IPS-18c (cell line): ENCODE measurements around the gene CCDC69.

ENCODE experiments used
- H3K4me3 ChIP-seq: 2 replicates; pipeline ENCODE4 v1.7.0; 2013; ENCODE audit warnings: low read depth, mild to moderate bottlenecking, low read length, moderate library complexity; ENCODE audit not compliant: insufficient read depth
- H3K9me3 ChIP-seq: one replicate; pipeline ENCODE4 v1.6.1; 2013; ENCODE audit warnings: mild to moderate bottlenecking, low read length, moderate library complexity; ENCODE audit not compliant: control insufficient read depth, insufficient read depth

The CCDC69 gene

DNA sequence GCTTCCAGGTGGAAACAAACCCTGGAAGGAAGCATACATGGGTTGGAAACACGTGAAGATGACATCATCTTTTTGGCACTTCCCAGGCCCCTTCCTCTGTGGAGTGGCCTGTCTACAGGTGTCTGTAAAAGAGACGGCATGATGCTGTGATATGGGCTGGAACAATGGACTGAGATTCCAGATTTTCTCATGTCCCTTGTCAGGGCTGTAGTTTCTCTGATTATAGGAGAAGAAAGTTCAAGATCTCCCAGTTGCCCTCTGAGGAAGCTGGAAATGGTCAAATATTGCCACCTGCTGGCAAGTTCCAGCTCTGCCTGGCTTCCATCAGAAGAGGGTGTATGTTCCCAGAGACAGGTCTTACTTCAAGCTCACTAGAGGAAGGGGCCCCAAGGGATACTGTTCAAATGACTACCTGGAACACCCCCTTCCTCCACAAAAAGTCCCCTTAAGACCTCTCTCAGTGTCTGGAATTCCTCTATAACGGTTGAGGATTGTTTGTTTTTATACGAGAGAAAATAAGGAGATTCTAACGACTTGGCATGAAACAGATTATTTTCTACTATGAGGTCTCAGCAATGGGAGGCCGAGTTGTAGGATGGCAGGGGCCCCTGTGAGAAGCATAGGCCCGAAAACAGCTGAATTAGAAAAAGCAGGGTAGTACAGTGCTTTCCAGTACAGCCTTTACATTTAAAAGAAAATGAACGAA lies 59.1 kb downstream of the CCDC69 start:
- H3K4me3 ChIP-seq: no peak overlapping the region
- no peaks in the 10 kb centered on the region for H3K9me3 ChIP-seq

DNA sequence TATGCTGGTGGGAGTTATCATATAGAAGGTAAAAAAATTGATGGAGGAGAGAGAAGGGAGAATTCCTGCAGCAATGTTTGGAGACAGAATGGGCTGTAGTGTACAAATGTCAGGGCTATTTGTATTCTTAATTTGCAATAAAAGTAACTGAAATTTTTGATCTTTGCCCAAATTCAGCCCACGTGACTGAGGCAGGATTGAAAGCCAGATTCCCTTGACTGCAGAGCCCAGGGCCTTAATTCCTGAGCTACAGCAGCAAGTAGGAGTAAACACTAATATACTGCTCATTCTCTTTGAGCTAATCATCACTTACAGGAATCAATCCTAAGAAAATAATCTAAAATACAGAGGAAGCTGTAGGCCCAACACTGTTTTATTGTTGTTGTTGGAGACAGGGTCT lies 61.1 kb downstream of the CCDC69 start:
- H3K4me3 ChIP-seq: no peak overlapping the region
- no peaks in the 10 kb centered on the region for H3K9me3 ChIP-seq

DNA sequence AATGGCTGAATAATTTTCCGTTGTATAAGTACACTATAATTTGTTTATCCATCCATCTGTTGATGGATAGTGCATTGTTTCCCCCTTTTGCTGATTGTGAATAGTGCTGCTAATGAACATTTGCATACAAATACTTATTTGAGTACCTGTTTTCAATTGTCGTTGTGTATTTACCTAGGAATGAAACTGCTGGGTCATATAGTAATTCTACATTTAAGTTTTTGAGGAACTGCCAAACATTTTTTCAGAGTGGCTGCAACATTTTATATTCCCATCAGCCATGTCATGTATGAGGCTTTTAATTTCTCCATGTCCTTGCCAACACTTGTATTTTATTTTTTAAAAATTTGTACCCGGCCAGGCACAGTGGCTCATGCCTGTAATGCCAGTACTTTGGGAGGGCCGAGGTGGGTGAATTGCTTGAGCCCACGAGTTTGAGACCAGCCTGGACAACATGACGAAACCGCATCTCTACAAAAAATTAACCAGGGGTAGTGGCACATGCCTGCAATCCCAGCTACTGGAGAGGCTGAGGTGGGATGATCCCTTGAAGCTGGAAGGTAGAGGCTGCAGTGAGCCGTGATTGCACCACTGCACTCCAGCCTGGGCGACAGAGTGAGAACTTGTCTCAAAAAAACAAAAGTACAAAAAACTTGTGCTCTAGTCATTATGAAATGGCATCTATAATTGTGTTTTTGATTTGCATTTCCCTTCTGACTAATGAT lies 64.1 kb downstream of the CCDC69 start:
- H3K9me3 ChIP-seq: peaks cover 2% of the 10 kb centered on the region

GRCh38 chr5:151158287-151158661 lies 65.6 kb downstream of the CCDC69 start:
- Histone ChIP-seq H3K4me3 (peak overlapping the region; percentile 80; the same call in 1 of the 2 replicates), H3K9me3 (peaks cover 2% of the 10 kb centered on the region)

More for the DNA sequence above, 64.1 kb downstream of the CCDC69 start:
- no peak overlapping the region for H3K4me3 ChIP-seq

DNA sequence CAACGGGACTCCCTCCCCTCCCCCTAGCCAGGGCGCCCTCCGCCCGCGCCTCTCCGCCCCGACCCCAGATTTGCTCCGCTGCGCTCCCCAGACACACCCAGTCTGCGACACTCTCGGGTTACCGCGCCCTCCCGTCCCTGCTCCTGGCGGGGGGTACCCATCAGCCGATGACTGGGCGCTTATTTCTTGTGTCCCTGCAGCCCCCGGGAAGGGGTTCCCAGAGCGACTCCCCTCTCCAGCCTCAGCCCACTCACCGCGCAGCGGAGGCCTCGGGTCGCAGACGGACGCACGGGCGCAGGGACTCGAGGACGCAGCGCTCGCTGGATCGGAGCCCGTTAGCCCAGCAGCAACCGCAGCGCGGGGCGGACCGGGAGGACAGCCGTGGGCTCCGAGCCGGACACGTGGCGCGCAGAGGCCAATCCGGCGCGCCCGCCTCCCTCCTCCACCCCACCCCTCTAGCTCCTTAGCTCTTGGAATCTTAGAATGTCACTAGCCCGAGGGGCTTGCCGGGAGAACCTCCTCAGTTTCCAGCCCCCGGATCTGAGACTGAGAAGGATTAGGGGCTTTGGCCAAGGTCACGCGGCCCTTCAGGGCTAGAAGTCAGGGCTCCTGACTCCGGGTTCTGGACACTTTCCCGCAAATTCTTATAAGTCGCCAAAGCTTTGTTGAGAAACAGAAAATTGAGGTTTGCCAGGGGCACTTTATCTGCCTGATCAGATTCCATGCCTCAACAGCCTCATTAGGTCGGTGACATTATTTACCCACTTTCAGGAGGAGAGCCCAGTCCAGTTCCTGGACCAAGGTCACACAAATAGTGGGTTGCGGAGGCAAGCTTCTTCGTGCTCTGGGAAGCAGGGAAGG lies 66.2 kb downstream of the CCDC69 start, which contains the start of gene ANXA6:
Gene ANXA6, minus strand, starts transcription at position 354 of the 861 bp plus-strand sequence. CDS start 9,878 bp downstream, outside the sequence.
- Histone ChIP-seq H3K9me3 (peaks cover 2% of the 10 kb centered on the region), H3K4me3 (peak within 1 kb of the TSS; percentile 80)

DNA sequence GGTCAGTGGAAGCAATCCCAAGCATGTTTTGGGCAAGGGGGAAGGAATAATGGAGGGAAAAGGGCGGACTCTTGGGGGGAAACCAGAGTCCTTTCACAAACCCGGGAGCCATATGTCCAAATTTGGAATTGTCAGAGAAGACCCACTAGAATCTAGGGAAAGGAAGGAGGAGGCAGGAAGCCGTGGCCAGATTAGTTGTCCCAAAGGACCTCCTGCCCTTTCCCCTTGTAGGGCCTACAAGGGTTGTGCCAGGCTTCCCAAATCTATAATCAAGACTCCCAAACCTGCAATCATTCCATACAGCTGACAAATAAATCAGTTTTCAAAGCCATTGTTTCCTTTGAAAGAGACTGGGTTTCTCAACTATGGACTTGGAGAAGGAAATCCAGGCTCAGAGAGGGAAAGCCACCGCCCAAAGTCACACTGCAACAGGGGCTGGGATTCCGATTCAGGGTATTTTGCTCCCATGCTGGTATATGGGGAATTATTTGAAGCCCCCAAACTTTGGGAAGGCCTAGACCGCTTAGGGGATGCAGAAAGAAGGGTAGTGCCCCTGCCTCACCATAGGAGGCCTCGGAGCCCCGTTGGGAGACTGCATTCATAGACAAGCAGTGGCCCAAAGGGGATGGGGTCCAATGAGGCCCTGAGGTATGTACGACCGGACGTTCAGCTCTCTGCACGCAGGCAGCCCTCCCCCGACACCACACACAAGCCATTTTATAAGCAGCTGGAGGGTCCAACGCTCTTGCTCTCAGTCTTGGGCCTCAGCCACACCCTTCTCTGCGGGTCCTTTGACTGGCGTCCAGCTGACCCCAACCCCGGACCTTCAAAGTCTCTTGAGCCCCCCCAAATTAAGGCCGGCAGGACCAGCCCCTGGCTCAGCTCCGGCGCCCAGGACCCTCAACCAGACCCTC lies 67.1 kb downstream of the CCDC69 start:
- Histone ChIP-seq H3K4me3 (peak overlapping the region; percentile 80), H3K9me3 (peaks cover 2% of the 10 kb centered on the region)

GRCh38 chr5:151155775-151156506 lies 68.0 kb downstream of the CCDC69 start:
- Histone ChIP-seq H3K4me3 (peak overlapping the region; percentile 80; the same call in 1 of the 2 replicates), H3K9me3 (peaks cover 2% of the 10 kb centered on the region)

- H3K4me3 ChIP-seq: no peak overlapping the region
Observed at GRCh38 chr5:151154931-151155774, 68.7 kb downstream of the CCDC69 start.

DNA sequence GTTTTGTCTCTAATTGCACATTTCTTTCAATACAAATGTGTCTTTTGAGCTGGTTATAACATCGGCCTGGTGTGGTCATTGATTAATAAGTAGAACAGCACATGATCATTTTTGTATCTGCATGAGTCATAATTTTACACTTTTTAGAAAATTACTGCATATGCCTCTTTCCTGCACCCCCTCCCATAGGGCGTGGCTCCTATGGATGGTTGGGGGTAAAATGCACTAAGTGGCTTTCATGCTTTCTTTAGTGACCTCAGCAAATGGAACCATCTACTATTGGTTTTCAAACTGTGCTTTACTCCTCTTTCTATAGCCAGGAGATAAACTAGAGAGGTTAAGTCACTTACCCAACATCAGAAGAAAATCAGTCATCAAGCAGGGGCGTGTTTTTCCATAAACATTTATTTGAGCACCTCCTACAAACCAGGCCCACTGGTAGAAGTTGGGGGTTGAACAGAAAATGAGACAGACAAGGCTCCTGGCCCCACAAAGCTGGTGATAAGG lies 70.1 kb downstream of the CCDC69 start:
- no peak overlapping the region for H3K4me3 ChIP-seq
- peaks cover 2% of the 10 kb centered on the region for H3K9me3 ChIP-seq

More at GRCh38 chr5:151154931-151155774, 68.7 kb downstream of the CCDC69 start:
- H3K9me3 ChIP-seq: peaks cover 2% of the 10 kb centered on the region

- peaks cover 2% of the 10 kb centered on the region for H3K9me3 ChIP-seq
Observed at GRCh38 chr5:151153300-151153699, 70.6 kb downstream of the CCDC69 start.

GRCh38 chr5:151151793-151152192 lies 72.1 kb downstream of the CCDC69 start:
- Histone ChIP-seq H3K4me3 (no peak overlapping the region), H3K9me3 (peaks cover under 1% of the 10 kb centered on the region)

More at GRCh38 chr5:151153300-151153699, 70.6 kb downstream of the CCDC69 start:
- H3K4me3 ChIP-seq: no peak overlapping the region

GRCh38 chr5:151151263-151151660 lies 72.6 kb downstream of the CCDC69 start:
- no peak overlapping the region for H3K4me3 ChIP-seq
- H3K9me3 ChIP-seq: no peaks in the 10 kb centered on the region

DNA sequence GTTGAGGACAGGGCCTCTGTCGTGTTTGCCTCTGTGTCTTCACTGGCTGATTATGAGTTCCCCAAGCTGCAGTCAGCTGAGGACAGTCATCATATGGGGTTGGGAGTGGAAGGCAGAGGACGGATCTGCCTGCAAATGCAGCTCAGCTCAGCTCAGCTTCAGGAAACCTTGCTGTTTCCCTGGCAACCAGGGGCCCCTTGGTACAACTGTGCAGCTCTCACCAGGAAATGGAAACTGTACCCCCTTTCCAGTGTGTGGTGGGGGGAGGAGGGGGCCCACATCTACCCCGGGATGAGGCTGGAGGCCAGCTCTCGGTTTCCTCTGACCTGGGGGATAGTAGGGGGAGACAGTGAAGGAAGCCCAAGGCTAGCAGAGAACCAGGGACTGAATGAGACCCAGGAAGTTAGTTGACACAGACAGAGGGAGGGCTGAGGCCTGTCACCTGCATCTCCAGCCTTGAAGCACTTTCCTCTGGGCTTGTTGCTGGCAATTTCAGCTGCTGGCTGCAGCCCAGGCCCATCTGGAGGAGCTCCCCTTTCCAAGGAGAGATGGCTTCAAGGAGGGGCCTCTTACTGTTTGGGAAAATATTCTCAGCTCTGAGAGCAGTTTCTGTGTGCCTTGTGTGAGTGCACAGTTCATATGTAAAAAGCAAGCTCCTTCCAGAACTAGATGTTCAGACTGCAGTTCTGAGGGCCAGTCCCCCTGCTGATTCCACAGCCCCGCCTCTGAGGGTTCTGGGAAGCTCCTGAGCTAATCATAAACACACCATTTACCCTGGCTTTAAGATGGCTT lies 73.2 kb downstream of the CCDC69 start:
- no peak overlapping the region for H3K4me3 ChIP-seq
- H3K9me3 ChIP-seq: no peaks in the 10 kb centered on the region

GRCh38 chr5:151148583-151148982 lies 75.3 kb downstream of the CCDC69 start:
- Histone ChIP-seq H3K9me3 (no peaks in the 10 kb centered on the region), H3K4me3 (no peak overlapping the region)
